ENCODE results near the gene GPC2.

The GPC2 gene

GRCh38 chr7:100124301-100125230, 52.6 kb downstream of the GPC2 start:
- H3K36me3 ChIP-seq (ENCODE audit: control insufficient read depth, insufficient read depth, low read length, severe bottlenecking): peaks cover 4% of the 10 kb centered on the region
- no peak overlapping the region for H3K4me3 ChIP-seq (ENCODE audit: low read length)
- no peak for DNase-seq (ENCODE audit: low read depth)

GRCh38 chr7:100122568-100122967, 54.6 kb downstream of the GPC2 start:
- Histone ChIP-seq H3K27me3 (replicated peaks; ENCODE audit: control insufficient read depth, insufficient read depth, low read length) (no peaks in the 10 kb centered on the region), H3K36me3 (ENCODE audit: control insufficient read depth, insufficient read depth, low read length, severe bottlenecking) (peaks cover 4% of the 10 kb centered on the region), H3K4me3 (ENCODE audit: low read length) (no peak overlapping the region), H3K9ac (ENCODE audit: low read length) (no peak overlapping the region), H3K9me3 (ENCODE audit: control insufficient read depth, low read length) (no peaks in the 10 kb centered on the region), H3K4me1 (ENCODE audit: control insufficient read depth, insufficient read depth, low read length) (peaks cover 17% of the 10 kb centered on the region)
- DNase-seq (ENCODE audit: low read depth): no peak

More at GRCh38 chr7:100124301-100125230, 52.6 kb downstream of the GPC2 start:
- Histone ChIP-seq H3K27me3 (replicated peaks; ENCODE audit: control insufficient read depth, insufficient read depth, low read length) (no peaks in the 10 kb centered on the region), H3K9ac (ENCODE audit: low read length) (no peak overlapping the region), H3K4me1 (ENCODE audit: control insufficient read depth, insufficient read depth, low read length) (peaks cover 20% of the 10 kb centered on the region), H3K9me3 (ENCODE audit: control insufficient read depth, low read length) (no peaks in the 10 kb centered on the region)

- Histone ChIP-seq H3K36me3 (ENCODE audit: control insufficient read depth, insufficient read depth, low read length, severe bottlenecking) (peaks cover 4% of the 10 kb centered on the region), H3K4me1 (ENCODE audit: control insufficient read depth, insufficient read depth, low read length) (peaks cover 17% of the 10 kb centered on the region), H3K27me3 (replicated peaks; ENCODE audit: control insufficient read depth, insufficient read depth, low read length) (no peaks in the 10 kb centered on the region), H3K4me3 (ENCODE audit: low read length) (no peak overlapping the region), H3K9ac (ENCODE audit: low read length) (no peak overlapping the region), H3K9me3 (ENCODE audit: control insufficient read depth, low read length) (no peaks in the 10 kb centered on the region)
- DNase-seq (ENCODE audit: low read depth): no peak
These were observed 55.1 kb downstream of the GPC2 start for GRCh38 chr7:100122067-100122466.

GRCh38 chr7:100120733-100121036, 56.5 kb downstream of the GPC2 start:
- no peak for DNase-seq (ENCODE audit: low read depth)
- peak overlapping the region; percentile 92 for H3K4me3 ChIP-seq (ENCODE audit: low read length)

GRCh38 chr7:100119970-100120732, 57.0 kb downstream of the GPC2 start:
- H3K9me3 ChIP-seq (ENCODE audit: control insufficient read depth, low read length): no peaks in the 10 kb centered on the region
- DNase-seq (ENCODE audit: low read depth): peak; percentile 79

More at GRCh38 chr7:100120733-100121036, 56.5 kb downstream of the GPC2 start:
- Histone ChIP-seq H3K27me3 (replicated peaks; ENCODE audit: control insufficient read depth, insufficient read depth, low read length) (no peaks in the 10 kb centered on the region), H3K9ac (ENCODE audit: low read length) (peak overlapping the region; percentile 92), H3K4me1 (ENCODE audit: control insufficient read depth, insufficient read depth, low read length) (peaks cover 13% of the 10 kb centered on the region), H3K36me3 (ENCODE audit: control insufficient read depth, insufficient read depth, low read length, severe bottlenecking) (peaks cover 4% of the 10 kb centered on the region), H3K9me3 (ENCODE audit: control insufficient read depth, low read length) (no peaks in the 10 kb centered on the region)

More at GRCh38 chr7:100119970-100120732, 57.0 kb downstream of the GPC2 start:
- H3K4me1 ChIP-seq (ENCODE audit: control insufficient read depth, insufficient read depth, low read length): peaks cover 13% of the 10 kb centered on the region
- peaks cover 4% of the 10 kb centered on the region for H3K36me3 ChIP-seq (ENCODE audit: control insufficient read depth, insufficient read depth, low read length, severe bottlenecking)
- H3K4me3 ChIP-seq (ENCODE audit: low read length): peak overlapping the region; percentile 92
- peak overlapping the region; percentile 92 for H3K9ac ChIP-seq (ENCODE audit: low read length)
- H3K27me3 ChIP-seq (replicated peaks; ENCODE audit: control insufficient read depth, insufficient read depth, low read length): no peaks in the 10 kb centered on the region

Data from adipocyte (in vitro differentiated cells).